IMR-90 (cell line): ENCODE results near the gene SLC7A6OS. TPM values are rescaled to one million over a fixed set of nuclear protein-coding genes. Genes with fewer than 3 reads are reported as not detected.

Source experiments
- ATAC-seq: fragments of 200-7000 bp; cut with Tn5 transposase; 2 replicates; pipeline ENCODE4 v1.9.1; 2020; ENCODE audit warnings: low read depth, mild to moderate bottlenecking, moderate library complexity
- BruUV-seq: library from RNA; stranded (reverse); fragments of 400-500 nt; replicated peaks from 2 replicates; lab custom pipeline; 2021; lab: Mats Ljungman, UMichigan
- CTCF ChIA-PET: fragments of 300-600 bp; formaldehyde crosslinking; extraction: SDS; loops from one replicate; lab custom pipeline; 2021; ENCODE audit warnings: antibody characterized with exemption; lab: Yijun Ruan, JAX
- POLR2A ChIA-PET: fragments of 300-600 bp; sonication (Branson Sonifier 250); formaldehyde crosslinking; loops from one replicate; lab custom pipeline; 2022; ENCODE audit warnings: antibody characterized with exemption; ENCODE audit not compliant: unreplicated experiment; lab: Charles Lee
- DNase-seq: peaks from one replicate; pipeline ENCODE4 v3.0.0; 2013
- H2AFZ ChIP-seq: replicated peaks from 2 replicates; pipeline ENCODE3; 2013; ENCODE audit warnings: low read length, mild to moderate bottlenecking; ENCODE audit not compliant: poor library complexity
- H2AK5ac ChIP-seq: 2 replicates; pipeline ENCODE4 v1.6.1; 2013; ENCODE audit warnings: low read depth, low read length, inconsistent platforms
- H2AK9ac ChIP-seq: replicated peaks from 2 replicates; pipeline ENCODE3; 2013; ENCODE audit warnings: mild to moderate bottlenecking, low read depth, low read length, moderate library complexity; ENCODE audit not compliant: poor library complexity
- H2BK120ac ChIP-seq: 2 replicates; pipeline ENCODE4 v1.6.1; 2013; ENCODE audit warnings: low read depth, low read length, inconsistent platforms
- H2BK15ac ChIP-seq: 3 replicates; pipeline ENCODE4 v1.6.1; 2013; ENCODE audit warnings: low read depth, low read length, inconsistent platforms
- H2BK20ac ChIP-seq: 2 replicates; pipeline ENCODE4 v1.6.1; 2013; ENCODE audit warnings: low read depth, mild to moderate bottlenecking, inconsistent platforms, low read length, moderate library complexity
- H2BK5ac ChIP-seq: 2 replicates; pipeline ENCODE4 v1.6.1; 2013; ENCODE audit warnings: mild to moderate bottlenecking, low read depth, low read length, inconsistent platforms; ENCODE audit not compliant: poor library complexity, severe bottlenecking
- H3K14ac ChIP-seq: replicated peaks from 2 replicates; pipeline ENCODE4 v1.6.1; 2013; ENCODE audit warnings: low read depth, low read length, inconsistent platforms
- H3K18ac ChIP-seq: 2 replicates; pipeline ENCODE4 v1.6.1; 2013; ENCODE audit warnings: low read depth, low read length, control low read depth
- H3K23ac ChIP-seq: 2 replicates; pipeline ENCODE4 v1.6.1; 2013; ENCODE audit warnings: low read depth, low read length, inconsistent platforms
- H3K27ac ChIP-seq: 2 replicates; pipeline ENCODE4 v1.5.1; 2013; ENCODE audit warnings: mild to moderate bottlenecking, control low read depth, low read length; ENCODE audit not compliant: insufficient read depth
- H3K27me3 ChIP-seq: 2 replicates; pipeline ENCODE4 v1.6.1; 2013; ENCODE audit warnings: low read length; ENCODE audit not compliant: control insufficient read depth, insufficient read depth
- H3K36me3 ChIP-seq: 2 replicates; pipeline ENCODE4 v1.6.1; 2013; ENCODE audit warnings: low read length, mixed read lengths; ENCODE audit not compliant: control insufficient read depth, insufficient read depth
- H3K4ac ChIP-seq: 2 replicates; pipeline ENCODE4 v1.6.1; 2013; ENCODE audit warnings: low read depth, low read length, inconsistent platforms
- H3K4me1 ChIP-seq: 2 replicates; pipeline ENCODE4 v1.6.1; 2013; ENCODE audit warnings: low read length, mixed read lengths; ENCODE audit not compliant: control insufficient read depth, insufficient read depth
- H3K4me2 ChIP-seq: 2 replicates; pipeline ENCODE4 v1.6.1; 2013; ENCODE audit warnings: low read depth, mild to moderate bottlenecking, control low read depth, low read length, moderate library complexity
- H3K4me3 ChIP-seq: 2 replicates; pipeline ENCODE4 v1.5.1; 2013; ENCODE audit warnings: low read depth, mild to moderate bottlenecking, control low read depth, low read length, moderate library complexity; ENCODE audit not compliant: insufficient read depth
- H3K56ac ChIP-seq: 2 replicates; pipeline ENCODE4 v1.6.1; 2013; ENCODE audit warnings: low read length, inconsistent platforms; ENCODE audit not compliant: insufficient read depth; ENCODE audit errors: extremely low read depth
- H3K79me1 ChIP-seq, 2 experiments: 2 replicates each; pipeline ENCODE4 v1.6.1; 2013; ENCODE audit warnings: low read length in 2 of 2, inconsistent platforms in 1 of 2, low read depth in 1 of 2
- H3K9ac ChIP-seq: 2 replicates; pipeline ENCODE4 v1.6.1; 2013; ENCODE audit warnings: low read depth, low read length, control low read depth
- H3K9me1 ChIP-seq: 2 replicates; pipeline ENCODE4 v1.6.1; 2013; ENCODE audit warnings: low read length, inconsistent platforms; ENCODE audit not compliant: insufficient read depth
- H3K9me3 ChIP-seq: 2 replicates; pipeline ENCODE4 v1.6.1; 2013; ENCODE audit warnings: low read length; ENCODE audit not compliant: control insufficient read depth, insufficient read depth
- H4K20me1 ChIP-seq: 2 replicates; pipeline ENCODE4 v1.6.1; 2013; ENCODE audit warnings: low read length, inconsistent platforms; ENCODE audit not compliant: insufficient read depth
- H4K5ac ChIP-seq: 2 replicates; pipeline ENCODE4 v1.6.1; 2013; ENCODE audit warnings: mild to moderate bottlenecking, low read depth, low read length, control low read depth
- H4K8ac ChIP-seq, 2 experiments: 2 replicates each; pipeline ENCODE4 v1.6.1; 2013; ENCODE audit warnings: low read depth in 2 of 2, low read length in 2 of 2, control low read depth in 1 of 2, inconsistent platforms in 1 of 2
- H4K91ac ChIP-seq: 2 replicates; pipeline ENCODE4 v1.6.1; 2013; ENCODE audit warnings: low read depth, low read length, inconsistent platforms; ENCODE audit not compliant: insufficient read depth
- BHLHE40 ChIP-seq: fragments of 150-350 bp; IDR thresholded peaks from 2 replicates; pipeline ENCODE4 v1.6.1; 2016; ENCODE audit warnings: mild to moderate bottlenecking, low read depth, low read length
- CEBPB ChIP-seq: IDR thresholded peaks from 2 replicates; pipeline ENCODE4 v1.6.1; 2012; ENCODE audit warnings: low read depth, low read length, improper control_type of control experiment
- CHD1 ChIP-seq: IDR thresholded peaks from 2 replicates; pipeline ENCODE4 v1.6.1; 2012; ENCODE audit warnings: low read depth, low read length, improper control_type of control experiment
- FOS ChIP-seq: fragments of 150-350 bp; IDR thresholded peaks from 2 replicates; pipeline ENCODE4 v1.6.1; 2016; ENCODE audit warnings: low read depth, low read length
- MAFK ChIP-seq: IDR thresholded peaks from 2 replicates; pipeline ENCODE4 v1.6.1; 2012; ENCODE audit warnings: low read depth, low read length, improper control_type of control experiment
- MAZ ChIP-seq: IDR thresholded peaks from 2 replicates; pipeline ENCODE4 v1.6.1; 2012; ENCODE audit warnings: low read depth, mild to moderate bottlenecking, low read length, improper control_type of control experiment, moderate library complexity, borderline replicate concordance
- MXI1 ChIP-seq: IDR thresholded peaks from 2 replicates; pipeline ENCODE4 v1.6.1; 2012; ENCODE audit warnings: low read depth, mild to moderate bottlenecking, low read length, moderate library complexity, borderline replicate concordance
- NFE2L2 ChIP-seq: fragments of 150-350 bp; IDR thresholded peaks from 2 replicates; pipeline ENCODE4 v1.6.1; 2016; ENCODE audit warnings: low read depth, mild to moderate bottlenecking, low read length
- POLR2A ChIP-seq: IDR thresholded peaks from 2 replicates; pipeline ENCODE4 v1.6.1; 2012; ENCODE audit warnings: mild to moderate bottlenecking, low read depth, low read length
- RAD21 ChIP-seq: IDR thresholded peaks from 2 replicates; pipeline ENCODE4 v1.6.1; 2012; ENCODE audit warnings: low read length, improper control_type of control experiment
- RCOR1 ChIP-seq: IDR thresholded peaks from 2 replicates; pipeline ENCODE4 v1.6.1; 2012; ENCODE audit warnings: mild to moderate bottlenecking, low read length, improper control_type of control experiment; ENCODE audit not compliant: insufficient replicate concordance
- RFX5 ChIP-seq: IDR thresholded peaks from 2 replicates; pipeline ENCODE4 v1.8.0; 2012; ENCODE audit warnings: low read depth, mild to moderate bottlenecking, low read length, moderate library complexity
- SMC3 ChIP-seq: fragments of 150-350 bp; IDR thresholded peaks from 2 replicates; pipeline ENCODE4 v1.6.1; 2016; ENCODE audit warnings: low read depth, mild to moderate bottlenecking, antibody characterized with exemption, low read length, moderate library complexity
- WGBS, 2 experiments: methylation state at CpG; one replicate each; pipeline versions ENCODE4 v1.1.5 to v1.1.7; 2013; ENCODE audit warnings: missing lambda C conversion rate in 2 of 2; ENCODE audit not compliant: insufficient read length in 1 of 2; ENCODE audit errors: extremely low coverage in 2 of 2; 5-methylcytosine and 5-hydroxymethylcytosine counted together
- dilution Hi-C: fragments of 300-500 bp; cut with HindIII; formaldehyde crosslinking; loops from one replicate; pipeline ENCODE4 v1.14.3; 2018; ENCODE audit warnings: low sequenced_read_pairs; ENCODE audit not compliant: unreplicated experiment
- in situ Hi-C: fragments of 300-500 bp; cut with MboI; formaldehyde crosslinking; loops from 3 replicates; pipeline ENCODE4 v1.14.3; 2019; ENCODE audit warnings: low sequenced_read_pairs, inconsistent platforms, mixed read lengths
- intact Hi-C: fragments of 100-400 bp; cut with micrococcal nuclease; formaldehyde crosslinking; loops from 2 replicates; pipeline ENCODE4 v1.10.0; 2022
- polyA plus RNA-seq, 3 experiments: library from polyadenylated mRNA; depleted of rRNA; stranded (reverse); fragments of >200 nt; gene quantifications; 2 replicates each; pipeline ENCODE4 v1.2.3, GENCODE V29; 2012; ENCODE audit warnings: low replicate concordance in 1 of 3
- total RNA-seq: library from RNA; depleted of rRNA; stranded (reverse); fragments of >200 nt; gene quantifications from 2 replicates; pipeline ENCODE4 v1.2.3, GENCODE V29; 2012
- TF ChIP-seq, protein P1 (sequence below): conservative IDR thresholded peaks from 2 replicates; pipeline ENCODE4 v1.5.1; 2012; ENCODE audit warnings: mild to moderate bottlenecking, low read depth, low read length, improper control_type of control experiment
- TF ChIP-seq, protein P2 (sequence below): fragments of 150-350 bp; IDR thresholded peaks from 2 replicates; pipeline ENCODE4 v1.6.1; 2017; ENCODE audit warnings: mild to moderate bottlenecking, antibody characterized with exemption, low read length, low read depth
- TF ChIP-seq, protein P3 (sequence below): fragments of 150-350 bp; IDR thresholded peaks from 2 replicates; pipeline ENCODE4 v1.6.1; 2016; ENCODE audit warnings: low read depth, mild to moderate bottlenecking, low read length, moderate library complexity, borderline replicate concordance

The SLC7A6OS gene
- total and polyA plus RNA-seq, 2 of the 4 experiments (the other 2 are of a cell fraction) = 6.8 to 8.4 TPM

DNA sequence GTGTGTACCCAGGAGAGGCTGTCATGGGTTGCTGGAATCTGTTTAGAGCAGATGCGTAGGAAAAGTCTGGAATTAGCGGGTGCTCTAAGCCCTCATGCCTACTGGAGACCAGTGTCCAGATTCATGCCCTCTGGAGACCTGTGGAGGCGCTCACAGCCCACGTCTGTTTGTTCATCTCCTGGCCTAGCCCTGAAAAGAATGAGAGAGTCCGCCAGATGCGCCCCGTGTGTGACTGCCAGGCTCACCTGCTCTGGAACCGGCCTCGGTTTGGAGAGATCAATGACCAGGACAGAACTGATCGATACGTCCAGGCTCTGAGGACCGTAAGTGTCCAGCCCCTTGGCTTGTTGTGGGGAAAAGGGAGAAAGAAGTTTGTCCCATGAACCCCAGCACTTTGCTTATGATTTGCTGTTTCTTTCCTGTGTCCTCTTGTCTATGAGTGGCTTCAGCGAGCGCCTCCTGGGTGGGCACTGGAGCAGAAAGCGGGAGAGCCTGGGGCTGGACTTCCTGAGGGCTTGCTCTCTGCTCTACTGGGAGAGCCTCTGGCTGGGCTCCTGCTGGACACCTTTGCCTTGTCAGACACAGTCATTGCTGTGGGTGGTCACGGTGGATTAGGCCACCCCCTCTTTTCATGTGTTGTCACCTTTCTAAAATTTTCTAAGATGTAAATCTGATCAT, 35.4 kb upstream of the SLC7A6OS start:
- H4K20me1 ChIP-seq = no peaks in the 10 kb centered on the region
- no peak overlapping the region for H2AFZ ChIP-seq
- H3K27ac ChIP-seq = no peak overlapping the region
- peaks cover 62% of the 10 kb centered on the region for H3K36me3 ChIP-seq
- ChIA-PET CTCF (no interaction called here), POLR2A (no interaction called here)
- no TSS peak for BruUV-seq
- no peaks in the 10 kb centered on the region for H3K79me1 ChIP-seq
- ATAC-seq (no peak), DNase-seq (no peak)
- H3K9me3 ChIP-seq = no peaks in the 10 kb centered on the region
- TF ChIP-seq MAFK = no peak
- no peak for TF ChIP-seq RAD21
- no peak for TF ChIP-seq CHD1
- TF ChIP-seq BHLHE40 = no peak
- TF ChIP-seq, protein P1, sequence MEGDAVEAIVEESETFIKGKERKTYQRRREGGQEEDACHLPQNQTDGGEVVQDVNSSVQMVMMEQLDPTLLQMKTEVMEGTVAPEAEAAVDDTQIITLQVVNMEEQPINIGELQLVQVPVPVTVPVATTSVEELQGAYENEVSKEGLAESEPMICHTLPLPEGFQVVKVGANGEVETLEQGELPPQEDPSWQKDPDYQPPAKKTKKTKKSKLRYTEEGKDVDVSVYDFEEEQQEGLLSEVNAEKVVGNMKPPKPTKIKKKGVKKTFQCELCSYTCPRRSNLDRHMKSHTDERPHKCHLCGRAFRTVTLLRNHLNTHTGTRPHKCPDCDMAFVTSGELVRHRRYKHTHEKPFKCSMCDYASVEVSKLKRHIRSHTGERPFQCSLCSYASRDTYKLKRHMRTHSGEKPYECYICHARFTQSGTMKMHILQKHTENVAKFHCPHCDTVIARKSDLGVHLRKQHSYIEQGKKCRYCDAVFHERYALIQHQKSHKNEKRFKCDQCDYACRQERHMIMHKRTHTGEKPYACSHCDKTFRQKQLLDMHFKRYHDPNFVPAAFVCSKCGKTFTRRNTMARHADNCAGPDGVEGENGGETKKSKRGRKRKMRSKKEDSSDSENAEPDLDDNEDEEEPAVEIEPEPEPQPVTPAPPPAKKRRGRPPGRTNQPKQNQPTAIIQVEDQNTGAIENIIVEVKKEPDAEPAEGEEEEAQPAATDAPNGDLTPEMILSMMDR = no peak
- TF ChIP-seq NFE2L2 = no peak
- no peak for TF ChIP-seq MXI1
- TF ChIP-seq, protein P2, sequence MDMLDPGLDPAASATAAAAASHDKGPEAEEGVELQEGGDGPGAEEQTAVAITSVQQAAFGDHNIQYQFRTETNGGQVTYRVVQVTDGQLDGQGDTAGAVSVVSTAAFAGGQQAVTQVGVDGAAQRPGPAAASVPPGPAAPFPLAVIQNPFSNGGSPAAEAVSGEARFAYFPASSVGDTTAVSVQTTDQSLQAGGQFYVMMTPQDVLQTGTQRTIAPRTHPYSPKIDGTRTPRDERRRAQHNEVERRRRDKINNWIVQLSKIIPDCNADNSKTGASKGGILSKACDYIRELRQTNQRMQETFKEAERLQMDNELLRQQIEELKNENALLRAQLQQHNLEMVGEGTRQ = no peak
- TF ChIP-seq, protein P3, sequence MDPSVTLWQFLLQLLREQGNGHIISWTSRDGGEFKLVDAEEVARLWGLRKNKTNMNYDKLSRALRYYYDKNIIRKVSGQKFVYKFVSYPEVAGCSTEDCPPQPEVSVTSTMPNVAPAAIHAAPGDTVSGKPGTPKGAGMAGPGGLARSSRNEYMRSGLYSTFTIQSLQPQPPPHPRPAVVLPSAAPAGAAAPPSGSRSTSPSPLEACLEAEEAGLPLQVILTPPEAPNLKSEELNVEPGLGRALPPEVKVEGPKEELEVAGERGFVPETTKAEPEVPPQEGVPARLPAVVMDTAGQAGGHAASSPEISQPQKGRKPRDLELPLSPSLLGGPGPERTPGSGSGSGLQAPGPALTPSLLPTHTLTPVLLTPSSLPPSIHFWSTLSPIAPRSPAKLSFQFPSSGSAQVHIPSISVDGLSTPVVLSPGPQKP = no peak
- no peak for TF ChIP-seq FOS
- no peak for TF ChIP-seq RCOR1
- no peak for TF ChIP-seq CEBPB
- TF ChIP-seq MAZ = no peak
- TF ChIP-seq SMC3 = no peak
- no peak for TF ChIP-seq RFX5
- no peak for TF ChIP-seq POLR2A
- H3K4me2 ChIP-seq = no peak overlapping the region
- H3K4ac ChIP-seq = no peak overlapping the region
- dilution Hi-C loops (no loop called here), in situ Hi-C loops (no loop called here), intact Hi-C loops (no loop called here)
- no peak overlapping the region for H2BK5ac ChIP-seq
- H3K56ac ChIP-seq = no peak overlapping the region
- no peaks in the 10 kb centered on the region for H3K27me3 ChIP-seq
- no peak overlapping the region for H3K18ac ChIP-seq
- no peak overlapping the region for H4K5ac ChIP-seq
- no peak overlapping the region for H2BK120ac ChIP-seq
- no peak overlapping the region for H4K91ac ChIP-seq
- no peak overlapping the region for H3K4me3 ChIP-seq
- 97% methylated on average over 12 of the region's 16 CpGs; no CpG with 5 or more reads in 1 of the 2 experiments for WGBS, 2 experiments
- H2BK15ac ChIP-seq = no peak overlapping the region
- H3K9ac ChIP-seq = no peak overlapping the region
- H3K23ac ChIP-seq = no peak overlapping the region
- H2BK20ac ChIP-seq = no peak overlapping the region
- H2AK9ac ChIP-seq = no peak overlapping the region
- H2AK5ac ChIP-seq = no peak overlapping the region
- no peak overlapping the region for H3K14ac ChIP-seq
- H3K9me1 ChIP-seq = peaks cover 4% of the 10 kb centered on the region; the same call in 1 of the 2 replicates
- H3K4me1 ChIP-seq = no peaks in the 10 kb centered on the region
- H4K8ac ChIP-seq = no peak overlapping the region
